DMS114 treated with DMSO at 0.1 percent for 48 hours (cell line): ENCODE results near the gene DGKZ.

Experiments used
- DNase-seq: peaks from one replicate; lab custom pipeline; 2025; ENCODE audit not compliant: unreplicated experiment; lab: John Stamatoyannopoulos, UW

The DGKZ gene

GRCh38 chr11:46345881-46346484, 1.3 kb upstream of the DGKZ start:
- no peak for DNase-seq

GRCh38 chr11:46347637-46348311, 511 bp downstream of the DGKZ start:
- DNase-seq = no peak

- DNase-seq = no peak
Observed at GRCh38 chr11:46348566-46349401, 1.5 kb downstream of the DGKZ start.

GRCh38 chr11:46350695-46351094, 3.4 kb downstream of the DGKZ start:
- no peak for DNase-seq

- DNase-seq = no peak
Observed at GRCh38 chr11:46351148-46351547, 3.9 kb downstream of the DGKZ start.

- DNase-seq = no peak
Observed at GRCh38 chr11:46351606-46352005, 4.3 kb downstream of the DGKZ start.

- no peak for DNase-seq
Observed at GRCh38 chr11:46352063-46352841, 5.0 kb downstream of the DGKZ start.

- DNase-seq = no peak
Observed at GRCh38 chr11:46353698-46354097, 6.4 kb downstream of the DGKZ start.

- no peak for DNase-seq
Observed at GRCh38 chr11:46356924-46357482, 9.7 kb downstream of the DGKZ start.

GRCh38 chr11:46357483-46357936, 10.2 kb downstream of the DGKZ start:
- no peak for DNase-seq

- DNase-seq = no peak
Observed at GRCh38 chr11:46359953-46360352, 12.7 kb downstream of the DGKZ start.

- no peak for DNase-seq
Observed at GRCh38 chr11:46360878-46361277, 13.6 kb downstream of the DGKZ start.

GRCh38 chr11:46361283-46362155, 14.3 kb downstream of the DGKZ start:
- no peak for DNase-seq

- no peak for DNase-seq
Observed at GRCh38 chr11:46362156-46363030, 15.1 kb downstream of the DGKZ start.

- no peak for DNase-seq
Observed at GRCh38 chr11:46363031-46363407, 15.8 kb downstream of the DGKZ start.

- no peak for DNase-seq
Observed at GRCh38 chr11:46363455-46364005, 16.3 kb downstream of the DGKZ start.

- DNase-seq = no peak
Observed at GRCh38 chr11:46364056-46364455, 16.8 kb downstream of the DGKZ start.

GRCh38 chr11:46364791-46365190, 17.5 kb downstream of the DGKZ start:
- DNase-seq = no peak

GRCh38 chr11:46366260-46366659, 19.0 kb downstream of the DGKZ start:
- no peak for DNase-seq
